ENCODE measurements around the gene ZNF90. TPM values are rescaled to one million over a fixed set of nuclear protein-coding genes. Genes with fewer than 3 reads are reported as not detected.

ZNF90 gene
- total RNA-seq, 1 experiment from 2014 or later: 112 TPM

DNA sequence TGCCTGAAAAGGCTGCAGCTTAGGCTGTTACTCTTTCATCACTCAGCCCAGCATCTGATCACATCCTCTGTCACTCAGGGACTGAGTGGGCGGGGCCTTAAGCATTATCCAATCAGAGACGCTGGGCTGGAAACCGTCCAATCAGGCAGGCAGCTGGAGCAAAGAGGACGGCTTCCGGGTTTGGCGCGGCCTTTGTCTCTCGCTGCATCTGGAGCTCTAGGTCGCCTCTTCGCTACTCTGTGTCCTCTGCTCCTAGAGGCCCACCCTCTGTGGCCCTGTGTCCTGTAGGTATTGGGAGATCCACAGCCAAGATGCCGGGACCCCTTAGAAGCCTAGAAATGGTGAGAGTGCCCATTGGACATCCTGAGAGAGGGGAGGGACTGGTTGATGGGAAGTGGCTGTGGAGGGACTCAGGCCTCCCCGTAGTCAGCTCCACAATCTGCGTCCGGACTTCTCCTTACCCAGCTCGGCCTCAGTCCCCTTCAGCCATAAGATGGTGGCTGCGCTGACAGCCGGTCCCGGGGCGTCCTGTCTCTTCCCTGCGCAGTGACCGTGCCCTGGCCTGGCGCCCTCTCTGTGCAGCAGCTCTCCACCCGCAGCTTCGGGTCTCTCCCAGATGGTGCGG is 89.3 kb downstream of the ZNF90 start, which contains the start of gene ZNF486 (continued):
- no peak for TF ChIP-seq ZNF532 (CRISPR knock-in tag; IDR thresholded peaks at IDR 0.05; ENCODE audit: borderline replicate concordance)

GRCh38 chr19:20167651-20168122 is 89.9 kb downstream of the ZNF90 start:
- CTCF ChIA-PET: interaction anchor here (0.7 to 2.1 kb wide), 8 partner anchors 18 to 636 kb away, joined by 3 to 20 read pairs (median 4); partner anchors contain the start of gene ZNF682
- Mint-ChIP-seq H3K36me3 (peaks cover 35% of the 10 kb centered on the region), H3K4me3 (peak overlapping the region; percentile 98), H3K27ac (peak overlapping the region; percentile 98), H3K27me3 (ENCODE audit: low read depth) (no peaks in the 10 kb centered on the region), H3K4me1 (peaks cover 45% of the 10 kb centered on the region), H3K9me3 (no peaks in the 10 kb centered on the region; the same call in 1 of the 2 replicates)
- no peak for TF ChIP-seq ATF3 (CRISPR knock-in tag; conservative IDR thresholded peaks at IDR 0.05)
- 0 out of 2 replicates have a peak, but pooled peaks have one; percentile 1 for TF ChIP-seq TEAD1 (CRISPR knock-in tag; IDR thresholded peaks at IDR 0.05)
- ATAC-seq (0 out of 2 replicates have a peak, but pooled peaks have one; percentile 3), DNase-seq (ENCODE audit: low spot score) (no peak)
- POLR2A ChIA-PET: interaction anchor here (0.8 to 2.7 kb wide), 14 partner anchors 11 to 257 kb away, joined by 3 to 19 read pairs (median 5); partner anchors contain the start of genes ZNF682 and ZNF90

Other genes with a start within 250 kb of the ZNF90 start
- gene ZNF253, start 212.1 kb upstream of the ZNF90 start, total RNA-seq (2021): 31.9 to 43.6 TPM (median 37.0 TPM) in 3 replicates
- gene ZNF93, start 177.1 kb upstream of the ZNF90 start, total RNA-seq (2021): 37.8 to 47.4 TPM (median 41.7 TPM) in 3 replicates
- gene ZNF682, start 38.5 kb upstream of the ZNF90 start, total RNA-seq (2021): 20.5 to 25.4 TPM (median 20.8 TPM) in 3 replicates
- gene ZNF486, start 89.2 kb downstream of the ZNF90 start, total RNA-seq (2021): 20.7 to 22.3 TPM (median 20.8 TPM) in 3 replicates